ENCODE results near the gene TRABD2A.

GRCh38 chr2:84805250-84805958, 75.5 kb downstream of the TRABD2A start:
- no peak for TF ChIP-seq CTCF (IDR thresholded peaks at IDR 0.05)
- no peak for TF ChIP-seq EP300 (IDR thresholded peaks at IDR 0.05)

Data from stomach (tissue), 4 donors.